ENCODE measurements around the gene CEMIP2. TPM values are rescaled to one million over a fixed set of nuclear protein-coding genes. Genes with fewer than 3 reads are reported as not detected.

Gene CEMIP2
- total and polyA plus RNA-seq, 9 donors, result 6.3 to 91.3 (median 11.0) TPM

GRCh38 chr9:71769175-71770161 is 1.2 kb upstream of the CEMIP2 start:
- Histone ChIP-seq H3K9me3 (no peaks in the 10 kb centered on the region), H3K27ac (peak overlapping the region in 1 of 2 donors; percentile 95), H3K36me3 (no peaks in the 10 kb centered on the region), H3K27me3 (no peaks in the 10 kb centered on the region), H3K4me1 (ENCODE audit: insufficient read depth) (peaks cover 5% of the 10 kb centered on the region), H3K4me3 (peak overlapping the region; percentile 87)
- TF ChIP-seq CTCF (IDR thresholded peaks at IDR 0.05), result peak in 1 of 3 donors; percentile 47
- TF ChIP-seq POLR2A (IDR thresholded peaks at IDR 0.05), result no peak
- no peak for TF ChIP-seq EP300 (IDR thresholded peaks at IDR 0.05)
- intact Hi-C loops (cut with DNase I), result no loop called here
- WGBS, 3 donors, result 2 to 4% (median 4%) methylated on average over 38 to 46 of the region's 46 CpGs
- peak; percentile 61 to 75 (median 69) for DNase-seq

GRCh38 chr9:71767776-71768321 is 464 bp downstream of the CEMIP2 start:
- peaks cover 5% of the 10 kb centered on the region for H3K4me1 ChIP-seq (ENCODE audit: insufficient read depth)

GRCh38 chr9:71767163-71767775 is 1.0 kb downstream of the CEMIP2 start:
- H3K27me3 ChIP-seq, result no peaks in the 10 kb centered on the region
- no peak for DNase-seq
- intact Hi-C loops (cut with DNase I), result no loop called here
- peak overlapping the region; percentile 87 for H3K4me3 ChIP-seq
- H3K36me3 ChIP-seq, result no peaks in the 10 kb centered on the region
- WGBS, 3 donors, result 32 to 35% (median 35%) methylated on average over 7 of the region's 7 CpGs
- no peak for TF ChIP-seq POLR2A (IDR thresholded peaks at IDR 0.05)
- TF ChIP-seq EP300 (IDR thresholded peaks at IDR 0.05), result no peak
- no peak for TF ChIP-seq CTCF (IDR thresholded peaks at IDR 0.05)
- H3K9me3 ChIP-seq, result no peaks in the 10 kb centered on the region
- H3K4me1 ChIP-seq (ENCODE audit: insufficient read depth), result peaks cover 5% of the 10 kb centered on the region
- no peak overlapping the region for H3K27ac ChIP-seq

More at GRCh38 chr9:71767776-71768321, 464 bp downstream of the CEMIP2 start:
- intact Hi-C loops (cut with DNase I), result no loop called here
- TF ChIP-seq POLR2A (IDR thresholded peaks at IDR 0.05) (no peak), CTCF (IDR thresholded peaks at IDR 0.05) (no peak), EP300 (IDR thresholded peaks at IDR 0.05) (no peak)
- 0 to 1% (median 1%) methylated on average over 33 of the region's 33 CpGs for WGBS, 3 donors
- no peaks in the 10 kb centered on the region for H3K27me3 ChIP-seq
- H3K4me3 ChIP-seq, result peak overlapping the region; percentile 87
- DNase-seq, result peak in 4 of 5 donors; percentile 27 to 44 (median 35)
- no peaks in the 10 kb centered on the region for H3K9me3 ChIP-seq
- H3K27ac ChIP-seq, result peak overlapping the region; percentile 60 to 95
- H3K36me3 ChIP-seq, result no peaks in the 10 kb centered on the region

GRCh38 chr9:71766663-71767062 is 1.6 kb downstream of the CEMIP2 start:
- Histone ChIP-seq H3K27ac (no peak overlapping the region), H3K27me3 (no peaks in the 10 kb centered on the region), H3K4me3 (no peak overlapping the region), H3K36me3 (no peaks in the 10 kb centered on the region), H3K4me1 (ENCODE audit: insufficient read depth) (peaks cover 5% of the 10 kb centered on the region), H3K9me3 (no peaks in the 10 kb centered on the region)
- WGBS, 3 donors, result 88 to 94% (median 92%) methylated on average over 4 of the region's 4 CpGs
- intact Hi-C loops (cut with DNase I), result no loop called here
- TF ChIP-seq POLR2A (IDR thresholded peaks at IDR 0.05) (no peak), EP300 (IDR thresholded peaks at IDR 0.05) (no peak), CTCF (IDR thresholded peaks at IDR 0.05) (no peak)
- DNase-seq, result no peak

Data from ovary (tissue), 9 donors.